Subcutaneous abdominal adipose tissue (tissue), 5 donors: ENCODE measurements around the gene LIN7C.
A peak's percentile ranks its signal among the peaks of the same experiment; 100 is the strongest.

Experiments
- H3K27ac ChIP-seq: one replicate; pipeline ENCODE4 v1.7.0; 2013; ENCODE audit warnings: low read depth, mild to moderate bottlenecking, inconsistent platforms, low read length, moderate library complexity
- H3K27me3 ChIP-seq, 5 donors: one replicate each; pipeline ENCODE4 v1.7.0; 2013; ENCODE audit warnings: low read length in 5 of 5, inconsistent platforms in 1 of 5; ENCODE audit not compliant: control insufficient read depth in 5 of 5, insufficient read depth in 4 of 5
- H3K36me3 ChIP-seq, 5 donors: one replicate each; pipeline ENCODE4 v1.7.0; 2013; ENCODE audit warnings: low read length in 5 of 5; ENCODE audit not compliant: control insufficient read depth in 5 of 5, insufficient read depth in 5 of 5
- H3K4me1 ChIP-seq, 5 donors: one replicate each; pipeline ENCODE4 v1.7.0; 2013; ENCODE audit warnings: low read length in 5 of 5, mild to moderate bottlenecking in 3 of 5, moderate library complexity in 1 of 5; ENCODE audit not compliant: control insufficient read depth in 5 of 5, insufficient read depth in 5 of 5
- H3K4me3 ChIP-seq, 5 donors: one replicate each; pipeline ENCODE4 v1.7.0; 2013; ENCODE audit warnings: low read length in 5 of 5, low read depth in 1 of 5
- H3K9ac ChIP-seq, 5 donors: one replicate each; pipeline ENCODE4 v1.7.0; 2013; ENCODE audit warnings: low read length in 5 of 5, mild to moderate bottlenecking in 4 of 5, moderate library complexity in 3 of 5
- H3K9me3 ChIP-seq, 5 donors: one replicate each; pipeline ENCODE4 v1.7.0; 2013; ENCODE audit warnings: low read length in 5 of 5; ENCODE audit not compliant: control insufficient read depth in 5 of 5
- donor health status: healthy.
- donor health status: healthy.
- donor health status: healthy.
- donor health status: healthy.
- donor health status: healthy.

LIN7C gene

DNA sequence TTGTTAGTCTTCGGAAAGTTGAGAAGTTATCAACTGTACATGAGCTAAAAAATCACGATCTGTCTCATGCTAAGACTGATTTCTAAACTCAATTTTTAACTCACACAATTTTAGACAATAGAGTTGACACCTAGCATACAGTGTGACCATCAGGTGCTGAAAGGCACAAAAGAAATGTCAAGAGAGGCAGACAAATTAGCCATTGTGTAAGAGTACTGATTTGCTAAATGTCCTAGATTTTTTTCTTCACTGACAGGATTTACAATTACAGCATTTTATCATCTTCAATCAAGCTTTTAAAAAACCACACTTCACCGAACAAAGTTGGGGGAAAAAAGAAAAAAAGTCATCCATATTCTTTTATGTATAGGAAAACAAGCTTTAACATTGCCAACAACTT, 40.9 kb downstream of the LIN7C start:
- Histone ChIP-seq H3K27me3 (no peaks in the 10 kb centered on the region), H3K4me1 (peaks cover 0 to 48% (median 36%) of the 10 kb centered on the region in 5 donors), H3K27ac (peak overlapping the region; percentile 43)

DNA sequence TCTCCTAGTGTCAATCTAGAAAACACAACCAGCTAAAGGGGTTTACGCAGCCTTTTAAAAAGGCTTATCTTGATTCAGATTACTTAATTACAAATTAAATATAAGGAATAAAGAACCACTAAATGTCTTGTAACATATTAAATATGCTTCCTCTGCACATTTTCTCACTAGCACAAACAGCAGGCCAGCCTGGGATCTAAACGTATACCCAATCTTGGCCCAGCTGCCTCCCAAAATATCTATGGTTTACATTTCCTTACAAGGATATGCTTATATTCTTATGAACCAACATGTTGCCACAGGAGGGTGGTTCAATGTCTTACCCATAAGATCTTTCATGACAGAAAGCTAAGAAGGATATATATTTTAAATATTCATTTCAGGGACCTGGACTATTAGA, 41.7 kb downstream of the LIN7C start:
- Histone ChIP-seq H3K27ac (peak overlapping the region; percentile 43), H3K4me1 (peaks cover 0 to 48% (median 35%) of the 10 kb centered on the region in 5 donors), H3K9me3 (no peaks in the 10 kb centered on the region), H3K4me3 (no peak overlapping the region), H3K36me3 (no peaks in the 10 kb centered on the region), H3K9ac (peak overlapping the region in 1 of 5 donors; percentile 51), H3K27me3 (no peaks in the 10 kb centered on the region)

More for the DNA sequence above, 40.9 kb downstream of the LIN7C start:
- Histone ChIP-seq H3K9ac (peak overlapping the region in 1 of 5 donors; percentile 46), H3K4me3 (no peak overlapping the region), H3K9me3 (no peaks in the 10 kb centered on the region), H3K36me3 (no peaks in the 10 kb centered on the region)

DNA sequence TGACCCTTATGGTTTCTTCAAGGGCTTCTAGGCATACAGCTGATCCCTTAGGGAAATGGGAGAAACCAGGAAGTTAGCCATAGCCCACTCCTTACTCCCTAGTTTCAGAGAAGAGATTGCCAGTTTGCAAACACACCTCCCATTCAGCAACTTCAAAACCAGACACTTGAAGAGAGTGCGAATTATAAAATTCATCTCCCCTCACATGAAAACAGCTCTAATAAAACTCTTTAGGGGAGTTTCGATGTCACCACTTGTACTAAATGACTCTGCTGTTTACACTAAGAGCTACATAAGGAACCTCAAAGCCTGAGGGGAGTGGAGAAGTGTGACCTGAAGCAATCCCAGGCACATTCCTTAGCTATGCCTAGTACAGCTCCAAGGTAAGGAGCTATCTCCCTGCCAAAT, 42.3 kb downstream of the LIN7C start:
- Histone ChIP-seq H3K4me3 (no peak overlapping the region), H3K9ac (no peak overlapping the region), H3K27me3 (no peaks in the 10 kb centered on the region), H3K36me3 (no peaks in the 10 kb centered on the region), H3K9me3 (no peaks in the 10 kb centered on the region), H3K4me1 (peaks cover 0 to 43% (median 31%) of the 10 kb centered on the region in 5 donors), H3K27ac (peak overlapping the region; percentile 58)

DNA sequence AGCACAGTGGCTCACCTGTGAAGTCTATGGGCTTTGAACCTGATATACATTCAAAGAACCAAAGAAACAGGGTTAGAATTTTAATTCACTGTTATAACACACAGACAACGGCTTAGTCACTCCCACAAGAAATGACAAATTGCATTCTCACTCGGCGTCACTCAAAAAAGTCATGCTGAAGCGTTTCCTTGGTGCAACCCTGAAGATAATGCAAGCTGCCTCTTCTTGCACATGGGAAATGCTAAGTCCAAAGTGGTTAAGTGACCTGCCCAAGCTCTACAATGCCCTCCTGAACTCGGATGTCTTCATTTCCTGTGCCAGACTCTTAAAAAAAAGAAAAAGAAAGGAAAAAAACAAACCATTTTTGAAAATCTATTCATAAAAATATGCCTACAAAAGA, 44.0 kb downstream of the LIN7C start:
- H3K27me3 ChIP-seq, result no peaks in the 10 kb centered on the region
- H3K9me3 ChIP-seq, result no peaks in the 10 kb centered on the region
- H3K36me3 ChIP-seq, result no peaks in the 10 kb centered on the region
- H3K27ac ChIP-seq, result peak overlapping the region; percentile 2
- peaks cover 0 to 26% (median 19%) of the 10 kb centered on the region in 5 donors for H3K4me1 ChIP-seq
- no peak overlapping the region for H3K4me3 ChIP-seq
- no peak overlapping the region for H3K9ac ChIP-seq

DNA sequence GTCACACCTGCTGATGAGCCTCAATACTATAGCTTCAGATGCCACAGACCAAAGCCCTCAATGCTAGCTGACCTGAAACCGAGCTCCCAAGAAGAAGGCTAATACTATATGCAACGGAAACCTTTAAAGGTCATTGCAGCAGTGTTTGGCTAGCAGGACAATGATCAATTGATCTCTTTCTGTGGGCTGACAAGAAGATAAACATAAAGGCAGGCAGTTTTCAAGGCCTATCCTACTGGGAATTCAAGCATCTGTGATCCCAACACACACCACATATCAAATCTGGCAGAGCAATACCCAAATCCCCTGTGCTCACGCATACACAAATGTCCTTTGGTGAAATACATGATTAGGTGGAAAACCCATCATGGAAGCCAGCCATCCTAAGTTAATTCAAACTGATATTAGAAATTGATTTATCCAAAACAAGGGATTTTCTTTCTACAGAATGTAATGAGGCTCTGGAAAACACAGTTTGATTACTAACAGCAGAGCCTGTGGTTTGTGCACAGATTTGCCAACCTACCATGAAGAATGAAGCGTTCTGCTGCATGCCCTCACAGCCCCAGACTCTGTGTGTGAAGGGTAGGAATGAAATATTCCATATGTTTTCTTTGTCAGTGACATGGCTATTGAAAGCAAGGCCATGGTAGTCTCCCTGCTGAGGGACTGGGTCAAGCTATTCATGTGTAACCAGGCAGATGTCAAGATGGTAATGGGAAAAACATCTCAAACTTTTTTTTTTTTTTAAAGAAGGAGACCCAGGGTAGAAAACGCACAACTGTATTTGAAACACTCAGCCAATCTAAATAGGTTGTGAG, 46.2 kb downstream of the LIN7C start:
- Histone ChIP-seq H3K4me3 (no peak overlapping the region), H3K27ac (no peak overlapping the region), H3K4me1 (peaks cover 0 to 35% (median 20%) of the 10 kb centered on the region in 5 donors)

DNA sequence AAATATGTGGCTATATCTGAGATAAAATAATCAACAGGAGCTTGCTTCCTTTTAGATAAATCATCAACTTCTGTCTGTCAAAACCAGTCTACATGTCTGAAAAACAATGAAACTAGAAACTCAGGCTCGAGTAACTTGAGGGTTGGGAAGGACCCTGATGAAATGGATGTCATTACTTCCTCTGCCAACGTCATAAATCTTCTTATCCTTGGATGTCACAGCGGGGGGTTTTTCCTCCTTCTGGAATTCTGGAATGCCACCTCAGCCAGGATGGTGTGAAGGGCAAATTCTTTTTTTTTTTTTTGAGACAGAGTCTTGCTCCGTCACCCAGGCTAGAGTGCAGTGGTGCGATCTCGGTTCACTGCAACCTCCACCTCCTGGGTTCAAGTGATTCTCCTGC, 47.4 kb downstream of the LIN7C start:
- H3K9ac ChIP-seq, result no peak overlapping the region
- no peak overlapping the region for H3K27ac ChIP-seq
- H3K27me3 ChIP-seq, result no peaks in the 10 kb centered on the region
- no peak overlapping the region for H3K4me3 ChIP-seq
- peaks cover 0 to 28% (median 13%) of the 10 kb centered on the region in 5 donors for H3K4me1 ChIP-seq
- H3K9me3 ChIP-seq, result no peaks in the 10 kb centered on the region
- H3K36me3 ChIP-seq, result no peaks in the 10 kb centered on the region

More for the DNA sequence above, 46.2 kb downstream of the LIN7C start:
- H3K9ac ChIP-seq, result no peak overlapping the region
- H3K9me3 ChIP-seq, result no peaks in the 10 kb centered on the region
- no peaks in the 10 kb centered on the region for H3K27me3 ChIP-seq
- H3K36me3 ChIP-seq, result no peaks in the 10 kb centered on the region

DNA sequence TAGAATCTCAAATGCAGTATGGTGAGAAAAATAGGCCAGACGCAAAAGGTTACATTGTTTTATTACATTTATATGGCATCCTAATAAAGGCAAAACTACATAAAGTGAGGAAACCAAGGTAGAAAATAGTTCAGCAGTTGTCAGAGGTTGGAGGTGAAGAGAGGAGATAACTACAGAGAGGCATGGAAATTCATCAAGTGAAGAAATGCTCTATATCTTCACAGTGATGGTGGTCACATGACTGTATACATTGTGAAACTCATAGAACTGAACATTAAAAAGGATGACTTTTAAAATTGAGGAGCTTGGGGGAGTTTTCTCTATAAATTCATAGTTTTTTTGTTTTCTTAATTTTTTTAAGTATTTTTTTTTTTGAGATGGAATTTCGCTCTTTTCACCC, 48.4 kb downstream of the LIN7C start:
- H3K27me3 ChIP-seq, result no peaks in the 10 kb centered on the region
- H3K4me3 ChIP-seq, result no peak overlapping the region
- H3K9me3 ChIP-seq, result no peaks in the 10 kb centered on the region
- no peak overlapping the region for H3K9ac ChIP-seq
- no peaks in the 10 kb centered on the region for H3K36me3 ChIP-seq
- no peak overlapping the region for H3K27ac ChIP-seq
- H3K4me1 ChIP-seq, result peaks cover 0 to 22% (median 8%) of the 10 kb centered on the region in 5 donors

DNA sequence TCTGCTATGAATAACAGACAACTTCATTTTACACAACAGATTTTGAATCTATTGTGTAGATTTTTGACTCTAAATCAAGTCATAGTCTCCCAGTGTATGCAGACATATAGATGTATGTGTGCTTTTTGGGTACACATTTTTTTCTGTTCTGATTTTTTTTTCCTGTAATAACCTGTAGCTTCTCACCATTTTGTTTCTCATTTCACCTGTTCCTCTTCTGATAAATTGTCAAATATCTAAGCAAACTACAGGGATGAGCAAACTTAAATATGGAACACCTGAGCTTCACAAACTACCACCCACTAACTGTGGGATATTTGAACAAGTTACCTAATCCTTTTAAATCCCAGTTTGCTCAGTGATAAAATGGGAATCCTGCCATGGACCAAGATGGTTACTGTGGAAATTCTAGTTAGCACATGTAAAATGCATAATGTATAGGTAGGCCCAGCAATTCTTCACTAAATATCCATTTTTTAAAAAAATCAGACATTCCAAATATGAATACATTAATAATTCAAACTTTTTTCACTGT, 49.7 kb downstream of the LIN7C start:
- H3K27me3 ChIP-seq, result no peaks in the 10 kb centered on the region
- no peaks in the 10 kb centered on the region for H3K9me3 ChIP-seq
- H3K36me3 ChIP-seq, result no peaks in the 10 kb centered on the region
- H3K4me1 ChIP-seq, result peaks cover 0 to 29% (median 8%) of the 10 kb centered on the region in 5 donors
- no peak overlapping the region for H3K27ac ChIP-seq
- H3K9ac ChIP-seq, result no peak overlapping the region
- H3K4me3 ChIP-seq, result no peak overlapping the region

DNA sequence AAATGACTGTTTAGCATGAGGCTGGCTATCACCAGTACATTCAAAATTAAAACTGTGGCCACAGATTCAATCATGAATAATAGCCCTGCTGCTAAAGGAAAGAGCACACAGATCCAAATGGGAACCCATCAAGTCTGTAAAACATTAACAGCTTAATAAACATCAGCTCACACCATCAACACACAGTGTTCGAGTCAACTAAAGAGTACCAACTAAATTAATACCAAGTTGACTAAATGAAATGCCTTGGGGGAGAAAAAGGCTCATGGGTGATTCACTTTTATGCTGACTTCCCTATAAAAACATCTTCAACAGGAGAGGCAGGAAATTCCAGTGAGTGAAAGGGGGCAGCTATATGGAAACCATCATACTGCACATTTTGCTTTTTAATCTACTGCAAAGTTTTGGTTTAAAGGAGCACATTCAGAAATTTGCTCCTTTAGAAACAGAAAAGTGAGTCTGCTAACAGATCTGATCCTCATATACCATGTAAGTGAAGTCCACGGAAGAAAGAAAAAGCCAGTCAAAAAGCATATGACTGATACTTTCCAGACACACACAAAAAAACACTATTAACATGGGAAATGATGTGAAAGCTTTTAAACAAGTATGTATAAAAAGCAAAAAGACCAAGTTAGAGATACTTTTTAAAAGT, 50.3 kb downstream of the LIN7C start:
- no peaks in the 10 kb centered on the region for H3K27me3 ChIP-seq
- H3K27ac ChIP-seq, result no peak overlapping the region
- H3K9ac ChIP-seq, result no peak overlapping the region
- no peaks in the 10 kb centered on the region for H3K9me3 ChIP-seq
- H3K4me3 ChIP-seq, result no peak overlapping the region
- peaks cover 1 to 34% (median 10%) of the 10 kb centered on the region in 5 donors for H3K4me1 ChIP-seq
- no peaks in the 10 kb centered on the region for H3K36me3 ChIP-seq

DNA sequence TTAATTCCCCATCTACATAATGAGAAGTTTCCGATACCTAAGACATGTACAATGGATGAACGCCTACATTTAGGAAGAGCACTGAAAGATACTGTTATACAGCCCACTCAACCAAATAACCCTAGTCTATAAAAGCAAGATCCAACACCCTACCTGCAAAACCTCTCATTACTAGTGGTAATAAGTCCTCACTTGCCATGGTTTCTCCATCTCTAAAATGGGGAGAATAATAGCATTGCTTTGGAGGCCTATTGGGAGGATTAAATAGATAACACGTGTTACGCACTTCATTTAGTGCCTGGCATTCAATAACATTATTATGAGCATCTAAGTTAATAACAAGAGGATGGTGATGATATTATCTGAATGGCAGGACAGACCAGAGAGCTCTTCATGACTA, 50.9 kb downstream of the LIN7C start:
- Histone ChIP-seq H3K9me3 (no peaks in the 10 kb centered on the region), H3K36me3 (no peaks in the 10 kb centered on the region), H3K9ac (no peak overlapping the region), H3K27me3 (no peaks in the 10 kb centered on the region), H3K4me3 (no peak overlapping the region), H3K4me1 (peaks cover 2 to 38% (median 14%) of the 10 kb centered on the region in 5 donors), H3K27ac (no peak overlapping the region)
